ENCODE measurements around the gene PPM1H.
"Not testable (repeated sequence)": the region's sequence is repeated elsewhere in the genome, so short reads cannot be mapped to it uniquely, and the experiment has no call there.

The PPM1H gene

DNA sequence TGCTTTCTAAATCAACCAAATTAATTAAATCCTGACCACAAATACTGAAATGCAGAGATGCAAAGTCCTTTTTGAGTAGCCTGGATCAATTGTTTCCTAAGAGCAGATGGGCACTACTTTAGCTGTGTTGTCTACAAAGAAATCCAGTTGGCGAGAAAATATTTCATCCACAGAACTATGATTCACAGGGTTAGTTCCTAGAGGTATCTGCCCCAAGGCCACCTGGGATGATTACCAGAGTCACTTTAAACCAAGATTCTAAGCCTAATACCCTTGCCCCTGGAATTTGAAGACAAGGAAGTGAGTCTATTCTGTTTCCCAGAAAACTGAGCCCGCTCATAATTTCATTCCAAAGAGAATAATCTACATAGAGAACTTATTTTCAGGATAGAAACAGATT lies 198.4 kb downstream of the PPM1H start:
- DNase-seq (ENCODE audit: low spot score) = no peak

DNA sequence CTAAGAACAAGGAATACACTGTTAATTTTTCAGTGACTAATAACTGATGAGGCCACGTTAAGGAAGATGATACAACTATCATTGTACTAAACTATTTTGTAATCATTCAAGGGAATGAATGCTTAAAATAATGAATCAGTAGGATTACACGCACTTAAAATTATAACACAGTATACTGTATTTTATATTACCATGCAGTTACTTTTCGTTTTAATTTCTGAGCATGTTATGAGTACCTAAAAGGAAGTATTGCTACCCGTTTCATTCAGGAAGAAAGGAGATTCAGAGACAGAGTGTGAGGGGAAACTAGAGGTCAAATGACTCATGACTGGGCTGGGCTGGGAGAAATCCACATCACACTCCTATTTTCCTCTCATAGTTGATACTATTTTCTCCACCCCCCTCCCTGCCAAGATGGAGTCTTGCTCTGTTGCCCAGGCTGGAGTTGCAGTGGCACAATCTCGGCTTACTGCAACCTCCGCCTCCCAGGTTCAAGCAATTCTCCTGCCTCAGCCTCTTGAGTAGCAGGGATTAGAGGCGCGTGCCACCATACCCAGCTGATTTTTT lies 202.0 kb downstream of the PPM1H start:
- no peak for DNase-seq (ENCODE audit: low spot score)

DNA sequence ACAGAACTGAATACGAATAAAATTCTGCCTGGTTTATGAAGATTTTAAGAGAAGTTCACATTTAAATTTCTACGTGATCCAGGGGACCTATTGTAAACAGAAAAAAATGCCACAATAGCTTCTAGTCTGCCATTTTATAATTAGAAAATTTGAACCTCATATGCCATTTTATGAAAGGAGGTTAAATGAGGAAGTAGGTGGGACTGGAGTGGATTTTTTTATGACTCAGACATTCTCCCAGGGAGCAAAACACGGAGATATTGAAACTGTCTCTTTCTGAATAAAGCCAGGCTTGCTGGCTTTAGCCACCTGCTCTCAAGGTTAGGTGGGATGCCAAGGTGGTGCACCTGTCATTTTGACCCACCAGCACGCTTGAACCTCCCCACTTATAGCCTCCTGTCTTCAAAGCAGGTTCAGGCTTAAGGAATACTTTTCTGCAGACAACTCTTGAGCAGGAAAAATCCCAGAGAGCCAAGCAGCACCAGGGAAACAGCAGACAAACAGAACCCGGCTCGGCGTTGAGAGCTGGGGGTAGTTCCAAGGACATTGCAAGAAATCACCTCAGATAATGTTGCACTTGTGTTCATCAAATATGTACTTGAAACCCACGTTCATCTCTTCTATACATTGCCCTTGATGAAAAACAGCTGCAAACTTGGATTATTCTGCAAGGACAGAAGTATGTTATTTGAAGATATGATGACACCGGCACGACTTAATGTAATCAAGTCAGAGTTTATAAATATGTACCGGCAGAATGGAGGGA lies 203.7 kb downstream of the PPM1H start:
- no peak for DNase-seq (ENCODE audit: low spot score)

DNA sequence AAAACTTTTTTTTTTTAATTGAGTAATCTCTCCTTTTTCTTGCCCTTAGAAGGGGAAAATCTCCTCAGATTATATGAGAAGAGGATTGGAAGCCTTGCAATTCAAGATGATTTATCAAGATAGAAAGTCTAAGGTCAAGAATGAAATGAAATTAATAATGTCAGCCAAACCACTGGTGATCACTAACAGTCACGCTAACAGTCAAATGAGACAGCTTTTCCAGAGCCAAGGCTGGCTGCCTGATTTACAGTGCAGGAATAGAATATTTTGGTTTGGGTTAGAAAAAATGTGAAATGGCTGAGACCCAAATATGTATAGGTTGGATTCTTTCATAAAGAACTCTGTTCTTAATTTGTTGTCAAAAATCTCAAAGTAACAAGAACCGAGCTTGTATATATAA lies 204.3 kb downstream of the PPM1H start:
- no peak for DNase-seq (ENCODE audit: low spot score)

DNA sequence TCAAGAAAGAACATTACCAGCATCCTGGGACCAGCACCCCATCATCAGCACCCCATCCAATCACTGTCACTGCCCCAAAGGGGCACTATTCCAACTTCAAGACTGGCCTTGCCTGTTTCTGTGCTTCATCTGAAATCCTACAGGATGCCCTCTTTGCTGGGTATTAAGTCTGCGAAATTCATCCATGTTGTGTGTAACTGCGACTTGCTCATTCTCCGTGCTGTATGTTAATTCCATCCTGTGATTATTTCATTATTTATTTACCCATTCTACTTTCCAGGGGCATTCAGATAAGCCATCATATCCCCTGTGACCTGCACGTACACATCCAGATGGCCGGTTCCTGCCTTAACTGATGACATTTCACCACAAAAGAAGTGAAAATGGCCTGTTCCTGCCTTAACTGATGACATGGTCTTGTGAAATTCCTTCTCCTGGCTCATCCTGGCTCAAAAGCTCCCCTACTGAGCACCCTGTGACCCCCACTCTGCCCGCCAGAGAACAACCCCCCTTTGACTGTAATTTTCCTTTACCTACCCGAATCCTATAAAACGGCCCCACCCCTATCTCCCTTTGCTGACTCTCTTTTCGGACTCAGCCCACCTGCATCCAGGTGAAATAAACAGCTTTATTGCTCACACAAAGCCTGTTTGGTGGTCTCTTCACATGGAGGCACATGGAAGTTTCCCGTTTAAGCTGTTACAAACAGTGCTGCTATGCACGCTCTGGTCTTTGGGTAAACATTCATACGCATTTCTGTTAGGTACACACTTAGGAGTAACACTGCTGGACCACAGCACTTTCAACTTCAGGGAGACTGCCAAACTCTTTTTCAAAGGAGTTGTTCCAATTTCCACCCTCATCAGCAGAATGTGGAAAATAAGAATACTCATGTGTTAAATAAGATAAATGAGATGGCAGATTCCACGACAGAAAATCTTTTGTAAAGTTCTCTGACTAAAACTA lies 205.1 kb downstream of the PPM1H start:
- not testable (repeated sequence) for DNase-seq (ENCODE audit: low spot score)

DNA sequence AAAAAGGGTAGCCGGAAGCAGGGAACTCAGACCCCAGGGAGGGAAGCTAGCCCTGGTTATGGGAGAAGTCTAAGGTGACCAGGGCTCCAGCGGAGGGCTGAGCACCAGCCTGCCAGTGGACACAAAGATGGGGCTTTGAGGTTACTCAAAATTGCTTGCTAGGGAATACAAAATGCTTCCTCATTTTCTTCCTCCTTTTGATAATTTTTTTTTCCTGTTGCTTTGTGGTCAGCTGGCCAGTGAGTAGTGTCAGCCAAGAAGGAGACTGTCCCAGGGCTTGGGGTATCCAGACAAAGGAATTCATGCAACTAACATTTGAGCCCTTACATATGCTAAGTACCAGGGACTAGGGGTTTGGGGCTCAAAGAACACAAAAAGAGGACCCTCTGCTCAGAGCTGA lies 206.2 kb downstream of the PPM1H start:
- DNase-seq (ENCODE audit: low spot score) = no peak

DNA sequence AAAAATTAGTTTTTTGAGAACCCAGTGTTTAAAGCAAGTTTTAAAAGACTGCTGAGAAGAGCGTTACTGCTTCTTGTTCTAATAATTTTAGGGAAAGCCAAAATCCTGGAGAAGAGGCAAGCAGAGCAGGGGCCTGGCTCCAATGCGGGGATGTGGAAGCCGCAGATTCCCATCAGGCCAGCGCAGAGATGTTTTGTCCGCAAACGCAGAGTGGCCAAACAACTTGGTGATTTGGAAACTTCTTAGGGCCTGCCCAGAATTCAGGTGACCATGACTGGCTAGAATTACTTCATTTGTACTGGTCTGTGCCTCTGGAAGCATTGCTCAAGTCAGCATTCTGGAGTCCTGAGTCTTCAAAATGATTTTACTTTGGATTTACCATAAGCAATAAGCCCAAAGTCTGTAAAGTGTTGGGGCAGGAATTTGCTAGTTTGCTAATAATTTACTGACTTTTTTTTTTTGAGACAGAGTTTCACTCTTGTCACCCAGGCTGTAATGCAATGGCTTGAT lies 208.4 kb downstream of the PPM1H start:
- no peak for DNase-seq (ENCODE audit: low spot score)

DNA sequence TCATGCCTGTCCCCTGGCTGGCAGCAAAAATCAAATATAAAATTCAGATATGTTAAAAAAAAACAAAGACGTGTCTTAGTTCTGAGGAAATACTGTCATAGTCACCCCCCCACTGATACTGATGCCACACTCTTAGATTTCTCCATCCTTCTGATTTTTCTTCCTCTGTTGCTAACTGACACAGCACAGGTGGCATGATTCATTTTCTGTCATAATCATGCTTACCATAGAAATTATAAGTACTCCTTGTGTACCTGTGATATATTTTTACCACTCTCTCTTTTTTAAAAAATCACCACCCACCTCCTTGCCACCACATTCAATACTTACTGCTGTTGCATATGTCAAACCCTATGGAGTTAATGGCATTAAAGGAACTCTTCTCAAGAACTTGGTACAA lies 209.2 kb downstream of the PPM1H start:
- DNase-seq (ENCODE audit: low spot score) = no peak

DNA sequence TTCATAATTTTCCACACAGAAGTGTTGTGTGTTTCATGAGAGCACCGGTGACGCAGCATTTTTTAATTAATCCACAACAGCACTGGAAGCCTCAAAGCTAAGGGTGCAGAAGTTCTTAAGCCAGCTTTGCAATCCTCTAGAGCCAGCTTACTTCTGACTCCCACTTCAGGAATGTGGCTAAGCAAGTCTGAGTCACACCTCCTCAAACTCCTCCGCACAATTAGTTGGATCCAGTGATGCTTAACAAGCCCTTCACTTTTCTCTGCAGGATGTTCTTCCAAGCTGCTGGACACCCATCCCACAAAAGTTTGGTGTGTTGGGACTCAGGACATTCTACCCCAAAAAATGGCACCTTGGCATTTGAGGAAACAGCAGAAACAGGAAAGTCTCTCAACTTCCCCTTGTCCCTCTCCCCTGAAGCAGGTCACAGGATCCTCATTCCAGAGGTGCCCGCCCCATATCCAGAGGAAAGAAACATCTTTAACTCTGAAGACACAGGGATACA lies 210.0 kb downstream of the PPM1H start:
- DNase-seq (ENCODE audit: low spot score) = no peak

DNA sequence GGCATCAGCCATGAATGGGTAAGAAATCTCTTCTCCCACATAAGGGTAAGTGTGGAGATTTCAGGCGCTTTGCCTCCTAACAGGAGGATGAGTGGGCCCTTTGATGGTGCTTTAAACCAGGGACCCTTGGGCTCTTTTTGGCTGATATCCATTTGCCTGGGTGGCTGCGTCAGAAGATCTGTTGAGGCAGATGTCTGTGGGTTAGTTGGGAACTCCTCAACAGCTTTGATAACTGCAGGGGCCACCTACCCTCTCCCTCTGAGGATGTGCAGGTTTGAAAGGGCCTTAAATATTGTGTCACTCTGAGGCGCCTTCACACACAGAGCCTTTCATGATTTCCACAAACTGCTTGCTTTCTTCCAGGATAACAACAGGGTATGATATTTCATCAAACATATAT lies 210.7 kb downstream of the PPM1H start:
- DNase-seq (ENCODE audit: low spot score) = no peak

DNA sequence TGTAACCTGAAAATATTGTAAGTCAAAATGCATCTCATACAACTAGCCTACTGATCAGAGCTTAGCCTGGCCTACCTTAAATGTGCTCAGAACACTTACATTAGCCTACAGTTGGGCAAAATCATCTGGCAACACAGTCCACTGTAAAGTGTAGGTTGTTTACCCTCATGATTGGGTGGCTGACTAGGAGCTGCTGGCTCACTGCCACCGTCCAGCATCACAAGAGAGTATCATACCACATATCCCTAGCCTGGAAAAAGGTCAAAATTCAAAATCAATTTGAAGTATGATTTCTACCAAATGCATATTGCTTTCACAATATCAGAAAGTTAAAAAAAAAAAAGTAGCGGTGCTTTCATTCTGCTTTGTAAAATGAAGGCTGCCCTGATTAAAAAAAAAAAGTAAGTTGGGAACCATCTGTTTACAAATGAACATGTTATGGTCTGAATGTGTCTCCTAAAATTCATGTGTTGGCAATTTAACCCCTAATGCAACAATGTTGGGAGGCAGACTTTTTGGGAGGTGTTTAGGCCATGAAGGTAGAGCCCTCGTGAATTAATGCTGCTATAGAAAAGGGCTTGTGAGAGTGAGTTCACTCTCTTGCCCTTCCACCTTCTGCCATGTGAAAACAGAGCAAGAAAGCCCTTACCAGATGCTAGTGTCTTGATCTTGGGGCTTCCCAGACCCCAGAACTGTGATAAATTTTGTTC lies 211.8 kb downstream of the PPM1H start:
- DNase-seq (ENCODE audit: low spot score) = no peak

DNA sequence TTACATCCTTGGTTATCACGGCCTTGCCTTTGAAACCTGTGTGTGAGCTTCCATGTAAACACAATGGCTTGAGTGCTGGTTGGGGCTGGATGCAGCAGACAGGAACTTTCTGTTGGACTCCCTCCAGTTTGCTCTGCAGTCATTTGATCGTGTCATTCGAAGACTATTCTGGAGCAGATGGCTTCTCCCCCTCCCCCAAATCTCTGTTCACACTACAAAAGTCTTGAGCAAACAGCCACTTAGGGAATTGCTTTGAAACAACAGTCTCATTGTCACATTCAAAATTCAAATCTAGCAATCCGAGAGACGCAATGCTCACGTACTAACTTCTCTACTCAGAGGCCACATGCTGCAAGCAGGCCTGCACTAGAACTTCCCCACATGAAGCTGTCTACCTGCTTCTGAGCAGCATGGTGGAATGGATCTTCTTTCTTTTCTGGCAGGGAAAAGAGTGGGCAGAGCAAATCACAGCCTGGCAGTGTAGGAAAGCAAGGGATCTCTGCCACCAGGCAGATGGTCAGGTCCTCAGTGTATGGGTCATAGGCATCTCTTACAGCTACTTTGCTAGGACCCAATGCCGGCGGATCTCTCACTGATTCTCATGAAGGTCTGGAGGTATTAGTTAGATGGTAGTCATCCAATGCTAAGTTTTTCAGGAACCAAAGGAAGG lies 214.2 kb downstream of the PPM1H start:
- no peak for DNase-seq (ENCODE audit: low spot score)

DNA sequence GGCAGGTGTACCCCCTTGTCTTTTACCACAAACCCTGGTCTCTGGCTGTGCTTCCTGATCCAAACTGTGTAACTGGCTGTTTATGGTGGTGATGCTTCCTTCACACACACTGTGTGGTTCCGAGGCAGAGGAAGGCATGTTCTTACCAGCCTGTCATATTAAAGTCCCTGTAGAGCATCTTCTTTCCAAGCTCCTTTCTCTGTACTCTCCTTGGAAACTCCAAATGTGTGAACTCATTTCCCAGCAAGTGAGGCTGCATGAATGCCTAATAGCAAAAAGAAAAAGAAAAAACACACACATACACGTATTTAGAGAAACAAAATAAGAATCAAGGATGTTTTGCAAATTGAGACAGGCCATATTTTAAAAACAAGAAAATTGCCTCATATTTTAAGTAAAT lies 214.9 kb downstream of the PPM1H start:
- no peak for DNase-seq (ENCODE audit: low spot score)

DNA sequence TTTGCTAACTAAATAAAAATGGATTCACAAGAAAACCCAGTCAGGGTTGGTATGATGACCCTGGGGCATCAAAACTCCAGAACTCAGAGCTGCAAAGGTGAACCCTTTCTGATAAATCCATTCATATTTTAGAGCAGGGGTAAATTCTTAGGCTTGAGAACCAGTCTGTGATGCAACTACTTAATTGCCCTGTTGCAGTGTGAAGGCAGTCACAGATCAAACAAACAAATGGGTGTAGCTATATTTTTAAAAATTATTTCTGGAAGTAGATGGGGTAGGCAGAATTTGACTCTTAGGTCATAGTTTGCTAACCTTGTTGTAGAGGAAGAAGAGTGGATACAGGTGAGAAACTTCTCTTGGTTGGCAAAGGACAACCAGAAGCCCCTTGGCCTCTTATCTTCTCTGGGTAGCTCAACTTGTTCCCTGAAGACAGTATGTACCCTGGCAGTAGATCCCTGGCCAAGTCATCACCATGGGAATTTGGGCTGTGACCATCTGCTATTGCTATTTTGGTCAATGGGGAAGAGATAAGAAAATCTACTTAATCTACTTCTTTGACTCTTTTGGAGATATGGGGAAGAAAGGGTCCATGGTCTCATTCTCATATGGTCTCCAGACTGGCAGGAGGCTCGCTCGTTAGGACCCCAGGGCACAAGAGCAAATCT lies 216.1 kb downstream of the PPM1H start:
- DNase-seq (ENCODE audit: low spot score) = no peak

DNA sequence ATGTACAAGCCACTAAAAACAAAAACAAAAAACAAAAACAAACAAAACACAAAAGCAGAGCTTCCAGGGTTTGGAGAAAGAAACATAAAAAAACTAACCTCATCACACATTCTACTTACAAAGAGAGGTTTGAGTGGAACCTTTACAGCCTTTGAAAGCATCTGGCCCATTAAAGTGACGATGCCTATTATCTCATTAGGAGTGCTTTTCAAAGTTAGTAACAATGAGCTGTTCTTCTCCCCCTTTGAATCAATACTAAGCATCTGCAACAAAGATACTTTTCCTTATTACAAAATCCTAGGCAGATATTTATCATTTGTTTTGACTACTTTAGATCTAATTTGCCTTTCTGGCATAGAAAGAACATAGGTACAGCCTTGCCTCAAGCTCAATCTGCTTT lies 217.3 kb downstream of the PPM1H start:
- no peak for DNase-seq (ENCODE audit: low spot score)

DNA sequence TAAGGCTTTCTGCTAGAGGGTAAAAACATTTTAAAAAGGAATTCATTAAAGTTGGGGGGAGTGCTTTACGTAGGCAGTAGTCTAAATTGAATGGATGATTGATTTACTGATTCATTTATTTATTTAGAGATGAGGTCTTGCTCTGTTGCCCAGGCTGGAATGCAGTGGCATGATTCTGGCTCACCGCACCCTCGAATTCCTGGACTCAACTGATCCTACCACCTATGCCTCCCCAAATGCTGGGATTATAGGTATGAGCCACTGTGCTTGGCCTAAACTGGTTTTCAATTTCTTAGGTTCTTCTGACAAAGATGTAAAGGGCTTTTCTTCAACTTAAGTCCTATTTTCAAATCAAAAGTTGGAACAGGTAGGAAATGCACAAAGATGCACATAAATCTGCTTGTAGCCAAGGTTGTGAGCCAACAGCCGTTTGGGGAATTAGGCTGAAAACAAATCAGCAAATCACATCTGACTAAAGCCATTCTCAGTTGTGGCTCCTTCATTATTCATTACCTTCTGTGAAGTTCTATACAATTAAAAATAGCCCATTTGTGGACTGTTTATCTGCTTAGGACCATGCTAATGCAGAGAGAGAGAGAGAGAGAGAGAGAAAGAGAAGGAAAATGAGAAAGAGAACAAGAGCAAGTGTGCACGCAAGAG lies 218.0 kb downstream of the PPM1H start:
- no peak for DNase-seq (ENCODE audit: low spot score)

DNA sequence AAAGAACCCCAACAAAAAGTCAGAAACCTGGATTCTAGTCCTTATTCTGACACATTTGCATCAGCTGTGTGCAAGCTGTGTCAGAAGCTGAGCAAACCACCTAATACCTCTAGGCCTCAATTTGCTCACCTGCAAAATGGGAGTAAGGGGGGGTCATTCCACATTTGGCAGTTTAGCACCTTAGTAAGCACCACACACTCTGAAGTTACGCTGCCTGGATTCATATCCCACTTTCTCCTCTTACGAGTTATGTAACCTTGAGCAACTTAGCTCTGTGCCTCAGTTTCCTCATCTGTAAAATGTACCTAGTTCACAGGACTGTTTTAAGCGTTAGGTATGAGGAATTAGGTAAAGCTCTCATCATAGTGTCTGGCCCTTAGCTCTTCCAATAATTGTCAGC lies 218.9 kb downstream of the PPM1H start:
- DNase-seq (ENCODE audit: low spot score) = no peak

DNA sequence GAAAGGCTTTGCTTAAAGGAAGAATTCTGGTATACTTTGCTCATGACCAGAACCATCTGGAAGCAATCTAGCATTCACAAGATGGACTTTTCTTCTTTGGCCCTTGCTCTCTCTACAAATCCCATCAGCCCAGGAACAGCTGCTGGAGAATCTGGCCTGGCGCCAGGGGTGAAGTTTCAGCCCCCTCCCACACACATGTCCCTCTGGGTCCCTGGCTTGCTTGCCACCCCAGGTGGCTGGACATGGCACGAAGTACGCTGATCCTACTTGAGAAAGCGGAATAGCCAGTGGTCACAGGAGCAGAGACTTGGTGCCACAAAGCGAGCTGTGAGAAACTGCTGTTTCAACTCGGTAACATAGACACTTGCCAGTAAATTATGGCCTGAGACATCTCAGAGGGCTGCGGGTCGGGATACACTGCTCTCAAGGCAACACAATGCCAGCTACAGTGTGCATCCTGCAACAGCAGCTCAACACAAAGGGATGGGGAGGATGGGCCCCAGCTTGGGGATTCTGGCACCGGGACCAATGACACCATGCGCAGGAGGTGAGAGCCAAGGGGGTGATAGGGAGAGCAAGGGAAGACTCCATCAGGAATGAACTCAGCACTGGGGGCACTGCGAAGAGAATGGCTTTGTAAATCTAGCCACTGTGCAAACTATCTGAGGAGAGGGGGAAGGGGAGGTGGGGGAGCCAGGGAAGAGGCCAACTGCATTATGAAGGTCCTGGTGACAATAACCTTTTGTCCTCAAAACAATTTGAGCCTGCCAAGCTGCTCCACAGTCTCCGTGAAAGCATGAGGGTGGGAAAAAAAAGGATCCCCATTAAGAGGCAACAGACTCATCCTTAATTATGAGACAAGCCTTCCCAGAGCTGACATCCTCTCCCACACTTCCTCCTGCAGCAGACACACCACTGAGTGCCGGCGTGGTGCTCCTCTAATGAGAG lies 219.9 kb downstream of the PPM1H start:
- no peak for DNase-seq (ENCODE audit: low spot score)

DNA sequence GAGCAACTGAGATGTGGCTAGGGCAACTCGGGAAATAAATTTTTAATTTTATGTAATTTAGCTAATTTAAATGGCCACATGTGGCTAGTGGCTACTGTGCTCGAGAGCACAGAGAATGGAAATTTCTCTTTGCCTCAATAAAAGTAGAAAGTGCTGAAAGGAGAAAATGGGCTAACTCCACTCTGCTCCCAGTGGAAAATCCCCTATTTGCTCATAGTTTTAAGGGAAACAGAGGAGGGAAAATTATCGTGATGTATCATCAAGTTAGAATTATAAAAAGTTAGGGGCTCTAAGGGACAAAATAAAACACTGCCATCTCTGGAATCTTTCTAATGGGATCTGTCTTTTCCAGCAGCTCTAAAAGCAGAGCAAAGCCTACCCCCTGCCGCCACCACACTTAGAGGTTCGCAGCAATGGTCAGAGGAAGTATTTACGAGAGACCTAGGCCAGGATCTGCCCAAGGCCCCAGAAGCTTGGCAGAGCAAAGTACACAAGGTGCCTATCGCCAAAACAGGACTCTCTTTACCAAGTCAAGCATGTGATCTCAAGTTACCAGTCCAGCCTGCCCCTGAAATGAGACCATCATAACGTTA lies 220.7 kb downstream of the PPM1H start:
- no peak for DNase-seq (ENCODE audit: low spot score)
